DND-41 (cell line): Measurements from ENCODE around the gene KRTAP1-1.

Source experiments
- CTCF ChIP-seq: IDR thresholded peaks from 2 replicates; pipeline ENCODE4 v1.5.1; 2012; ENCODE audit warnings: borderline replicate concordance, low read length, moderate library complexity, mild to moderate bottlenecking; ENCODE audit not compliant: poor library complexity, severe bottlenecking; ENCODE audit errors: extremely low read depth
- EZH2 ChIP-seq: IDR thresholded peaks from 3 replicates; pipeline ENCODE4 v1.6.1; 2012; ENCODE audit warnings: borderline replicate concordance, low read depth, mild to moderate bottlenecking, moderate library complexity, low read length, inconsistent platforms; ENCODE audit not compliant: severe bottlenecking

- no peak for TF ChIP-seq CTCF
- TF ChIP-seq EZH2: no peak
Measured at GRCh38 chr17:41020336-41020735, 20.9 kb downstream of the KRTAP1-1 start.
